HFF-Myc (cell line): Measurements from ENCODE around the gene AHI1.

ENCODE experiments used
- DNase-seq: peaks from one replicate; pipeline ENCODE4 v3.0.0-alpha.2; 2011; ENCODE audit warnings: low read depth; ENCODE audit errors: extremely low read depth
- H3K4me3 ChIP-seq: replicated peaks from 2 replicates; pipeline ENCODE4 v1.5.1; 2011; ENCODE audit warnings: low read depth, mild to moderate bottlenecking, control low read depth, low read length
- TF ChIP-seq, protein P1 (sequence below): IDR thresholded peaks from 2 replicates; pipeline ENCODE4 v1.5.1; 2012; ENCODE audit warnings: mild to moderate bottlenecking, low read depth, low read length, control low read depth; ENCODE audit errors: missing control alignments

The AHI1 gene

DNA sequence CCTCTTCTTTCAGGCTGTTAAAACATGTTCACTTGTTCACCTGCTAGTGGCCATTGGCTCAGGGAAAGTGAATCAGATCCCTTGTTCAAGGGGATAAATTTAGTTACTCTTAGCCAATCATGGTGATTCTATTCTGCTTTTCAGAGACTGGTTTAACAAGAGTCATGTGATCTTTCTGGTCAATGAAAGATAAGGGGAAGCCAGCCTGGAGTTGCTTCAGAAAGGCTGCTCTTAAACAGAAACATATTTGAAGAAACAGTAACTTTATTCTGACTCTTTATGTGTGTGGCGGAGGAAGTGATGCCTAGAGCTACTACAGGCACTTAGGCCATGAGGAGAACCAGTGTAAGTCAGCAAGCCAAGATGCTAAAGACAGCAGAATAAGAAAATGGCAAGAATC is 28.1 kb upstream of the AHI1 start:
- no peak overlapping the region for H3K4me3 ChIP-seq
- TF ChIP-seq, protein P1, sequence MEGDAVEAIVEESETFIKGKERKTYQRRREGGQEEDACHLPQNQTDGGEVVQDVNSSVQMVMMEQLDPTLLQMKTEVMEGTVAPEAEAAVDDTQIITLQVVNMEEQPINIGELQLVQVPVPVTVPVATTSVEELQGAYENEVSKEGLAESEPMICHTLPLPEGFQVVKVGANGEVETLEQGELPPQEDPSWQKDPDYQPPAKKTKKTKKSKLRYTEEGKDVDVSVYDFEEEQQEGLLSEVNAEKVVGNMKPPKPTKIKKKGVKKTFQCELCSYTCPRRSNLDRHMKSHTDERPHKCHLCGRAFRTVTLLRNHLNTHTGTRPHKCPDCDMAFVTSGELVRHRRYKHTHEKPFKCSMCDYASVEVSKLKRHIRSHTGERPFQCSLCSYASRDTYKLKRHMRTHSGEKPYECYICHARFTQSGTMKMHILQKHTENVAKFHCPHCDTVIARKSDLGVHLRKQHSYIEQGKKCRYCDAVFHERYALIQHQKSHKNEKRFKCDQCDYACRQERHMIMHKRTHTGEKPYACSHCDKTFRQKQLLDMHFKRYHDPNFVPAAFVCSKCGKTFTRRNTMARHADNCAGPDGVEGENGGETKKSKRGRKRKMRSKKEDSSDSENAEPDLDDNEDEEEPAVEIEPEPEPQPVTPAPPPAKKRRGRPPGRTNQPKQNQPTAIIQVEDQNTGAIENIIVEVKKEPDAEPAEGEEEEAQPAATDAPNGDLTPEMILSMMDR = no peak
- no peak for DNase-seq

DNA sequence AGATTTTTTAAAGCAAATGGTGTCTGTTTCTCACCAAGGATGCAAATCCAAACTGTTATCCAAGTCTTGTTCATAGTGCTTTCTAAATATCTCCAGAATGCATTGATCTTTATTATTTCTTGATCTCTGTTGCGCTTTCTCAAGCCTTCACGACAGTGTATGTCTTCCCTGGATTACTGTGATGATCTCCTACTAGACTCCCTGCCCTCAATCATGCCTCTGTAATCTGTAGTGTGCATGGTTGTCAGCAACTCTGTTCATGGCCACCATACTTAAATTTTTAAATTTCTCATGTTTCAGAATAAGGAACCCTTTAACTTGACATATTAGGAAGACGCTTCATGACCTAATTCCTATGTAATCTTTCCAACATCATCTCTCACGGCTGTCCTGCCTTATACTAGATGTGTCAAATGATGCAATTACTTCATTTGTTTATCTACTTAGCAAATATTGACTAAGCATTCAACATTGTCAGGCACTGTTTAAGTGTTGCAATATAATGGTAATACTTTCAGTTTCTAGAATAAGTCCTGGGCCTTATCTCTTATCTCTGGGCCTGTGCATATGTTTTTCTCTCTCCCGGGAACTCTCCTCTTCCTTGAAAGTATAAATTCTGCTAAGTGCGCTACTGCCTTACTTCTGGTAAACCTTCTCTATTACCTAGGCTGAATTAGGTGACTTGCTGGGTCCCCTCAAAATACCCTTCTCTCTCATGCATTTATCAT is 25.6 kb upstream of the AHI1 start:
- TF ChIP-seq, protein P1 = no peak
- H3K4me3 ChIP-seq = no peak overlapping the region
- DNase-seq = no peak

DNA sequence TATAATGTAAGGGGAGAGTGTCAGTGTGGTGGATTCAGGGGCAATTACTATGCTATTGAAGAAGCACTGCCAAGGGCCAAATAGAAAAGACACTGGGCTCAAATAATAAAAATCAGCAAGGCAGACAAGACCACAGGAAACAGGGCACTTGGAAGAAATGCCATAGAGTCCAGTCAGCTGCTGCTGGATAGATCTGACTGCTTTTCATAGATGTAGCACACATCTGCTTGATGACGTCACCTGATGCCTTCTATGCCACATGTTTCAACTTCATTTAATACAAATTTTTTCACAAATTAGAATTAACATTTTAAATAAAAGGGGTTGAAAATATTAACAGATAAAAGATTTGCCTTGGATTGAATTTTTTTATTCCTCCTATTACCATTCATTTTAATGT is 23.9 kb upstream of the AHI1 start:
- no peak for DNase-seq
- H3K4me3 ChIP-seq = no peak overlapping the region
- TF ChIP-seq, protein P1 = no peak

DNA sequence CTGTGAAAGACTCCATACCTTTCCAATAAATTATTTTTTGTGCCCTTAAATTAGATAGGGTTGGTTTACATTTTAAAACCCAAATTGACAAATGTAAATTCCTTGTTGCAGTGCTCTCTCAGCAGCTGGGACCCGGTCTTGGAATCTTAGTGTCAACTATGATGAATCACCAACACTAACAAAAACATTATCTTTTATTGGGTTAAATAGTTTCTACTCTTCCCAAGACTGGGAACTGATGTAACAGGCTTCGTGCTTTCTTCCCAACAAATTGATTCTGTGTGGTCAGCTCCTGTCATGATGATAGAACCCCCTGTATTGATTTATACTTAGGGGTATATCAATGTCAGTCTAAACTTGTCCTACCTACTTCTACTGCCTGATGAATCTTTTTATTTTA is 23.2 kb upstream of the AHI1 start:
- H3K4me3 ChIP-seq = no peak overlapping the region
- no peak for DNase-seq
- TF ChIP-seq, protein P1 = no peak

DNA sequence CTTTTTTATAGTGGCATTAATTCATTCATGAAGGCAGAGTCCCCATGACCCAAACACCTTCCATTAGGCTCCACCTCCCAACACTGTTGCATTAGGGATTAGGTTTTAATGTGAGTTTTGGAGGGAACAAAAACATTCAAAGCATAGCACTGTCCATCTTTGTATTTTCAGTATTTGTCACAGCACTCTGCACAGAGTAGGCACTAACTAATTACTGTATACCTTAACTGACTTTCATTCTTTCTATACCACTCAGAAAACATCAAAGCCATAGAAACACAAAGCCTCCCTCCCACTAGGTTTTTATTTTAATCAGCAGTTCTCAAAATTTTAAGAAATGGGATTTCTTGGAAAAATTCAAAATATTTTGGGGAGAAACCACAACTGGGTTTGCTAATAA is 21.8 kb upstream of the AHI1 start:
- no peak for DNase-seq
- TF ChIP-seq, protein P1 = no peak

DNA sequence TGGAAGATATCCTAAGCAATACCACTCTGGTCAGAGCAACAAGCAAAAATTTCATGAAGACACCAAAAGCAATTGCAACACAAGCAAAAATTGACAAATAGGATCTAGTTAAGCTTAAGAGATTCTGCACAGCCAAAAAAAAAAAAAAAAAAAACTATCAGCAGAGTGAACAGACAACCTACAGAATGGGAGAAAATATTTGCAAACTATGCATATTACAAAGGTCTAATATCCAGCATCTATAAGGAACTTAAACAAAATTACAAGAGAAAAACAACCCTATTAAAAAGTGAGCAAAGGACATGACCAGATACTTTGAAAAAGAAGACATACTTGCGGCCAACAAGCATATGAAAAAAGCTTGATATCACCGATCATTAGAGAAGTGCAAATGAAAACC is 20.0 kb upstream of the AHI1 start:
- TF ChIP-seq, protein P1 = no peak
- no peak for DNase-seq

More for the DNA sequence above, 21.8 kb upstream of the AHI1 start:
- H3K4me3 ChIP-seq = no peak overlapping the region

DNA sequence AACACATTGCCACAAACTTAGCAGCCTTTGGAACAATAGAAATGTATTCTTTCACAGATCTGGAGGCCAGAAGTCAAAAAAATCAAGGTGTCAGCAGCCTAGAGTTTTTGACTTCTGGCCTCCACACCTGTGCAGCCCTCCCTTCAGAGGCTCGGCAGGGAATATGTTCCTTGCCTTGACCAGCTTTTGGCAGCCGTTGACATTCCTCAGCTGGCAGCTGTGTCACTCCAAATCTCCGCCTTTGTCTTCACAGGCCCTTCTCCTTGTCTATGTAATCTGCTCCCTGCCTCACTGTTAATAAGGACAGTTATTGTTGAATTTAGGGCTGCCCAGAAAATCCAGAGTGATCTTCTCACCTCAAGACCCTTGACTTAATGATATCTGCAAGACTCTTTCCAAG is 17.2 kb upstream of the AHI1 start:
- TF ChIP-seq, protein P1 = no peak
- DNase-seq = no peak
- no peak overlapping the region for H3K4me3 ChIP-seq

More for the DNA sequence above, 20.0 kb upstream of the AHI1 start:
- no peak overlapping the region for H3K4me3 ChIP-seq
